Loucy (cell line): ENCODE results near the gene VEPH1.

Experiments used
- CTCF ChIP-seq: fragments of 200-600 bp; sonication (generic); conservative IDR thresholded peaks from 2 replicates; pipeline ENCODE4 v1.5.1; 2014; ENCODE audit warnings: mild to moderate bottlenecking, antibody characterized with exemption, low read length
- EZH2phosphoT487 ChIP-seq: fragments of 200-600 bp; IDR thresholded peaks from 2 replicates; pipeline ENCODE4 v1.6.1; 2018; ENCODE audit warnings: antibody characterized with exemption, mild to moderate bottlenecking, moderate library complexity, borderline replicate concordance

DNA sequence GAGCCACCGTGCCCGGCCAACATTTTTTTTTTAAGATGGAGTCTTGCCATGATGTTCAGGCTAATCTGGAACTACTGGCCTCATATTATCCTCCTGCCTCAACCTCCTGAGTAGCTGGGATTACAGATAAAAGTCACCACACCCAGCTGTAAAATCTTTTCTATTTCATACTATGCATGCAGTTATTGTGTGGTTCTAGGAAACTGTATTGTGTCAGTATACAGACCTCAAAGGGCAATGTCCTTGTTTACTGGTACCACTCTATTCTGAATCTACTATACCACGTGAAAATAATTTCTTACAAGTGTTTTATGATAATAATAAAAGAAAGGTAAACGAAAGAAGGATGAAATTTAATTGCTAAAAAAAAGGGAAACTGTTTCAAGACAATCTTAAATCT is 190.0 kb downstream of the VEPH1 start:
- no peak for TF ChIP-seq CTCF
- no peak for TF ChIP-seq EZH2phosphoT487
